Type B pancreatic cell (in vitro differentiated cells): ENCODE data around the gene SEMA3E. TPM values are rescaled to one million over a fixed set of nuclear protein-coding genes. Genes with fewer than 3 reads are reported as not detected.
A peak's percentile ranks its signal among the peaks of the same experiment; 100 is the strongest.

ENCODE experiments used
- DNase-seq: peaks from one replicate; pipeline ENCODE4 v3.0.0; 2021; ENCODE audit warnings: mixed read lengths; ENCODE audit not compliant: unreplicated experiment; ENCODE audit errors: extremely low spot score
- H3K27ac Mint-ChIP-seq: 2 replicates; pipeline ENCODE4 v1.8.0; 2021; ENCODE audit warnings: mild to moderate bottlenecking, mixed read lengths
- H3K27me3 Mint-ChIP-seq: 2 replicates; pipeline ENCODE4 v1.8.0; 2021; ENCODE audit warnings: mixed read lengths
- H3K36me3 Mint-ChIP-seq: 2 replicates; pipeline ENCODE4 v1.8.0; 2021; ENCODE audit warnings: mixed read lengths
- H3K4me1 Mint-ChIP-seq: one replicate; pipeline ENCODE4 v1.8.0; 2021; ENCODE audit warnings: mixed read lengths; ENCODE audit not compliant: unreplicated experiment
- H3K4me3 Mint-ChIP-seq: 2 replicates; pipeline ENCODE4 v1.8.0; 2021; ENCODE audit warnings: mild to moderate bottlenecking, mixed read lengths
- H3K9me3 Mint-ChIP-seq: 2 replicates; pipeline ENCODE4 v1.8.0; 2021; ENCODE audit warnings: mixed read lengths
- CTCF ChIP-seq: fragments of 200-600 bp; sonication (generic); conservative IDR thresholded peaks from 2 replicates; pipeline ENCODE4 v1.5.0; 2021; ENCODE audit warnings: antibody characterized with exemption, mild to moderate bottlenecking
- total RNA-seq: library from RNA; stranded (reverse); gene quantifications from 2 replicates; pipeline ENCODE4 v1.2.1, GENCODE V29; 2021; ENCODE audit warnings: low replicate concordance

The SEMA3E gene
- total RNA-seq, 1 donor from 2014 or later = 27.7 TPM

GRCh38 chr7:83472376-83472775 is 176.6 kb downstream of the SEMA3E start:
- no peak for DNase-seq
- H3K4me3 Mint-ChIP-seq = no peak overlapping the region
- H3K4me1 Mint-ChIP-seq = peaks cover 7% of the 10 kb centered on the region
- H3K27me3 Mint-ChIP-seq = peaks cover 2% of the 10 kb centered on the region
- TF ChIP-seq CTCF = no peak
- H3K36me3 Mint-ChIP-seq = no peaks in the 10 kb centered on the region
- no peak overlapping the region for H3K27ac Mint-ChIP-seq
- no peaks in the 10 kb centered on the region for H3K9me3 Mint-ChIP-seq

GRCh38 chr7:83469491-83469890 is 179.4 kb downstream of the SEMA3E start:
- no peak overlapping the region for H3K4me3 Mint-ChIP-seq
- H3K27ac Mint-ChIP-seq = no peak overlapping the region
- H3K9me3 Mint-ChIP-seq = no peaks in the 10 kb centered on the region
- H3K4me1 Mint-ChIP-seq = peaks cover 7% of the 10 kb centered on the region
- no peaks in the 10 kb centered on the region for H3K27me3 Mint-ChIP-seq
- DNase-seq = no peak
- H3K36me3 Mint-ChIP-seq = no peaks in the 10 kb centered on the region
- TF ChIP-seq CTCF = no peak

GRCh38 chr7:83469076-83469475 is 179.9 kb downstream of the SEMA3E start:
- no peak for TF ChIP-seq CTCF
- H3K27me3 Mint-ChIP-seq = no peaks in the 10 kb centered on the region
- DNase-seq = no peak
- H3K4me3 Mint-ChIP-seq = no peak overlapping the region
- no peaks in the 10 kb centered on the region for H3K9me3 Mint-ChIP-seq
- peaks cover 7% of the 10 kb centered on the region for H3K4me1 Mint-ChIP-seq
- no peak overlapping the region for H3K27ac Mint-ChIP-seq
- no peaks in the 10 kb centered on the region for H3K36me3 Mint-ChIP-seq

GRCh38 chr7:83468251-83468739 is 180.6 kb downstream of the SEMA3E start:
- Mint-ChIP-seq H3K27ac (peak overlapping the region; percentile 46), H3K9me3 (no peaks in the 10 kb centered on the region)

GRCh38 chr7:83467493-83467892 is 181.4 kb downstream of the SEMA3E start:
- Mint-ChIP-seq H3K4me3 (no peak overlapping the region), H3K27me3 (no peaks in the 10 kb centered on the region), H3K4me1 (peaks cover 7% of the 10 kb centered on the region), H3K27ac (no peak overlapping the region), H3K9me3 (no peaks in the 10 kb centered on the region), H3K36me3 (no peaks in the 10 kb centered on the region)
- TF ChIP-seq CTCF = no peak
- DNase-seq = no peak

More at GRCh38 chr7:83468251-83468739, 180.6 kb downstream of the SEMA3E start:
- no peaks in the 10 kb centered on the region for H3K27me3 Mint-ChIP-seq
- peaks cover 7% of the 10 kb centered on the region for H3K4me1 Mint-ChIP-seq
- no peak overlapping the region for H3K4me3 Mint-ChIP-seq
- no peak for DNase-seq
- TF ChIP-seq CTCF = no peak
- H3K36me3 Mint-ChIP-seq = no peaks in the 10 kb centered on the region

GRCh38 chr7:83466956-83467355 is 182.0 kb downstream of the SEMA3E start:
- no peak overlapping the region for H3K27ac Mint-ChIP-seq
- no peak for TF ChIP-seq CTCF
- no peaks in the 10 kb centered on the region for H3K9me3 Mint-ChIP-seq
- no peak for DNase-seq
- H3K36me3 Mint-ChIP-seq = no peaks in the 10 kb centered on the region
- H3K27me3 Mint-ChIP-seq = peaks cover 2% of the 10 kb centered on the region
- peaks cover 7% of the 10 kb centered on the region for H3K4me1 Mint-ChIP-seq
- no peak overlapping the region for H3K4me3 Mint-ChIP-seq
